PC-9 (cell line): Measurements from ENCODE around the gene LIME1.

Source experiments
- CTCF ChIP-seq: fragments of 200-600 bp; sonication (generic); conservative IDR thresholded peaks from 2 replicates; pipeline ENCODE4 v1.6.1; 2017; ENCODE audit warnings: mixed run types, antibody characterized with exemption, mild to moderate bottlenecking, moderate library complexity
- EZH2 ChIP-seq: fragments of 200-600 bp; sonication (generic); IDR thresholded peaks from 2 replicates; pipeline ENCODE4 v1.8.0; 2017; ENCODE audit warnings: antibody characterized with exemption, low read depth

GRCh38 chr20:63709149-63709527 is 27.3 kb upstream of the LIME1 start:
- no peak for TF ChIP-seq CTCF
- no peak for TF ChIP-seq EZH2
